ENCODE results near the gene TBCD. TPM values are rescaled to one million over a fixed set of nuclear protein-coding genes. Genes with fewer than 3 reads are reported as not detected.

The TBCD gene
- total RNA-seq, 1 experiment from 2014 or later, result 129 TPM

DNA sequence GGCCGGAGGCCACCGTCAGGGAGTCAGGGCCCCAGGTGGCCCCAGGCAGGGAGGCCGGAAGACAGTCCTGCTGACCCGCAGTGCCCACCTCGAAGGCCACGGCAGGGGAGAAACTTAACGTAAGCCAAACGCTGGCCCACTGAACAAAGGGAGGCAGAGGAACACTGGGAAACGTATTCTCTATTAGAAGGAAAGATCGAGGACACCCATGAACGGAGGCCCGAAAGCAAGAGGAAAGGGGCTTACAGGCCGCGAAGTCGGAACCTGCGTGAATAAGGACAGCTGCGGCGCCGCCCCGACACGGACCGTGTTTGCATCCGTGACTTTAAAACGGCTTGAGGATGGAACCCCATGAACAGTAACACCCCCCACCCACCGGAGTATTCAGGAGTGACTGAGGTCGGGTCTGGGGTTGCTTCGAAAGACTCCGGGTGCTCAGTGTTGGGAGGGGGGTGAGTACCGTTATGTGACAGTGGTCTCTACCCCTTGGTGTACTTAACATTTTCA lies 225.2 kb downstream of the TBCD start:
- Histone ChIP-seq H3K4me2 (ENCODE audit: insufficient read depth, insufficient read length, low read length) (no peak overlapping the region), H3T11ph (ENCODE audit: low read length) (no peak overlapping the region), H3K27me3 (ENCODE audit: insufficient read depth, low read length) (no peaks in the 10 kb centered on the region), H2BK20ac (ENCODE audit: low read depth, low read length, poor library complexity, severe bottlenecking) (no peak overlapping the region), H2AFZ (ENCODE audit: low read length) (no peak overlapping the region), H4K20me1 (ENCODE audit: control insufficient read depth, insufficient read depth, insufficient read length) (no peaks in the 10 kb centered on the region), H3K56ac (ENCODE audit: insufficient read length, low read depth, low read length) (no peak overlapping the region), H4K8ac (replicated peaks; ENCODE audit: insufficient read length, low read depth, low read length) (no peak overlapping the region), H3K23me2 (ENCODE audit: insufficient read length, low read depth, low read length, poor library complexity, severe bottlenecking) (no peaks in the 10 kb centered on the region), H3K9ac (ENCODE audit: extremely low read depth, insufficient read length, low read length) (no peak overlapping the region), H2AK5ac (ENCODE audit: insufficient read length, low read length) (no peak overlapping the region), H3K9me3 (ENCODE audit: control insufficient read depth, low read depth, low read length) (no peaks in the 10 kb centered on the region), H2BK12ac (ENCODE audit: insufficient read length, low read depth, low read length) (no peak overlapping the region), H2BK15ac (ENCODE audit: low read depth, low read length) (no peak overlapping the region), H3K4me1 (ENCODE audit: insufficient read depth, low read length) (no peaks in the 10 kb centered on the region), H3K79me2 (ENCODE audit: insufficient read depth, low read length) (no peaks in the 10 kb centered on the region), H3K14ac (ENCODE audit: insufficient read depth, low read length) (no peak overlapping the region), H4K5ac (ENCODE audit: insufficient read length, low read depth, low read length) (no peak overlapping the region), H3K18ac (ENCODE audit: insufficient read length, low read depth, low read length) (no peak overlapping the region), H3K4ac (ENCODE audit: low read depth, low read length) (no peak overlapping the region), H4K91ac (ENCODE audit: insufficient read length, low read depth, low read length) (no peak overlapping the region), H3K27ac (ENCODE audit: insufficient read length, low read depth, low read length) (no peak overlapping the region), H3K79me1 (ENCODE audit: insufficient read depth, low read depth, low read length, poor library complexity, severe bottlenecking) (no peaks in the 10 kb centered on the region), H3K23ac (ENCODE audit: insufficient read length, low read depth, low read length) (no peak overlapping the region), H2BK120ac (ENCODE audit: low read depth, low read length, poor library complexity, severe bottlenecking) (no peak overlapping the region), H2BK5ac (ENCODE audit: insufficient read length, low read length) (no peak overlapping the region)
- Mint-ChIP-seq H3K4me1 (peaks cover 10 to 14% of the 10 kb centered on the region in 2 experiments), H3K27me3 (ENCODE audit: low read depth) (no peaks in the 10 kb centered on the region), H3K4me3 (no peak overlapping the region), H3K27ac (no peak overlapping the region), H3K9me3 (no peaks in the 10 kb centered on the region), H3K36me3 (ENCODE audit: insufficient read depth in 1 of 3, low read depth in 3 of 3) (no peaks in the 10 kb centered on the region; a peak in 1 of 7 replicates)
- DNase-seq, result no peak
- WGBS (ENCODE audit: extremely low coverage, insufficient read length, low lambda C conversion rate), result no CpG with 5 or more reads among the region's 29 CpGs
- TF ChIP-seq, protein P1, sequence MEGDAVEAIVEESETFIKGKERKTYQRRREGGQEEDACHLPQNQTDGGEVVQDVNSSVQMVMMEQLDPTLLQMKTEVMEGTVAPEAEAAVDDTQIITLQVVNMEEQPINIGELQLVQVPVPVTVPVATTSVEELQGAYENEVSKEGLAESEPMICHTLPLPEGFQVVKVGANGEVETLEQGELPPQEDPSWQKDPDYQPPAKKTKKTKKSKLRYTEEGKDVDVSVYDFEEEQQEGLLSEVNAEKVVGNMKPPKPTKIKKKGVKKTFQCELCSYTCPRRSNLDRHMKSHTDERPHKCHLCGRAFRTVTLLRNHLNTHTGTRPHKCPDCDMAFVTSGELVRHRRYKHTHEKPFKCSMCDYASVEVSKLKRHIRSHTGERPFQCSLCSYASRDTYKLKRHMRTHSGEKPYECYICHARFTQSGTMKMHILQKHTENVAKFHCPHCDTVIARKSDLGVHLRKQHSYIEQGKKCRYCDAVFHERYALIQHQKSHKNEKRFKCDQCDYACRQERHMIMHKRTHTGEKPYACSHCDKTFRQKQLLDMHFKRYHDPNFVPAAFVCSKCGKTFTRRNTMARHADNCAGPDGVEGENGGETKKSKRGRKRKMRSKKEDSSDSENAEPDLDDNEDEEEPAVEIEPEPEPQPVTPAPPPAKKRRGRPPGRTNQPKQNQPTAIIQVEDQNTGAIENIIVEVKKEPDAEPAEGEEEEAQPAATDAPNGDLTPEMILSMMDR (conservative IDR thresholded peaks at IDR 0.05), result no peak
